ENCODE data around the gene TBC1D5.
"Not testable (repeated sequence)": the region's sequence is repeated elsewhere in the genome, so short reads cannot be mapped to it uniquely, and the experiment has no call there.

Gene TBC1D5

GRCh38 chr3:17747174-17747889 is 4.9 kb upstream of the TBC1D5 start:
- DNase-seq, result no peak

GRCh38 chr3:17745894-17746293 is 3.5 kb upstream of the TBC1D5 start:
- DNase-seq, result no peak

DNA sequence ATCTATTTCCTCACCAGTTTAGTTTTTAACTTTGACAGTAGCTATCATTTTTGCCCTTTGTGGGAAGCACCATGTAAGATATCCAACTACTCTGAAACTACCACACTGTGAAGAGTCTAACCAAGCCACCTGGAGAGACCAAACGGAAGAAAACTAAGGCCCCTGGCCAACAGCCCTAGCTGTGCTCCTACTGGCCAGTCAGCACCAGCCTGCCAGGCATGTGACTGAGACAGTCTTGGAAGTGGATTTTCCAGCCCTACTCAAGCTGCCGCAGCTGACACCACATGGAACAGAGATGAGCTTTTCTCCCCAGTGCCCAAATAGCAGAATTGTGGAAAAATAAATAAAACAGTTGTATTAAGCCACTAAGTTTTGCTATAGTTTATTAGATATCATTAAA is 2.9 kb upstream of the TBC1D5 start:
- DNase-seq, result no peak

DNA sequence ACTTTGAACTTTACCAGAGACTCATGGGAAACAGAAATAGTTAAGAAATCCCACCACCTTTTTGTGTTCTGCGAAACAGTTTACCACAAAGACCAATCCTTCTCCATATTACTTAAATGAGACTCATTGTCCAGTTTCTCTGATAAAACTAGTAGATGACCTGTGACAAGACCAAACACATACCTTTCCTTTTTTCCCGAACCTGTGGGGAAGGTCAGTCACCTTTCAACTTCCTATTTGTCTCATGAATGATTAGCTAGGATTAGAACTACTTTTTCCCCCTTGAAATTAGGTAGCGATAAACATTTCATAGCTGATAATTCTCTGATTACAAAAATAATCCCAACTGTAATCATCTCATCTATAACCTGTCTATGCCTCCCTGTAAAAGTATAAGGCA is 2.3 kb upstream of the TBC1D5 start:
- DNase-seq, result no peak

DNA sequence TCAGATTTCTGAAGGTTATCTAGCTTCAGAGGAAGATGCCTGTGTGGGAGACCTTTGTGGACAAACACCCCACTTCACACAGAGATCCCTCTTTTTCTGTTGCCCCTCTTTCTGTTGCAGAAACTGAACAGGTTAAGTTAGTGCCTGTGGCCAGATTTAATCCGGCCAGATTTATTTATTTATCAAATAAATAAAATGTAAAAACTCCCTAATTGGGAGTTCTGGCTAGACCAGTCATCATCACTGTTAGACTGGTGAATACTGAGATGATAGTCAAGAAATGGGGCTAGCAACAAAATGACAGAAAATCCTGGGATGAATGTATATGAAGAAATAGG is 1.2 kb upstream of the TBC1D5 start:
- no peak for DNase-seq

DNA sequence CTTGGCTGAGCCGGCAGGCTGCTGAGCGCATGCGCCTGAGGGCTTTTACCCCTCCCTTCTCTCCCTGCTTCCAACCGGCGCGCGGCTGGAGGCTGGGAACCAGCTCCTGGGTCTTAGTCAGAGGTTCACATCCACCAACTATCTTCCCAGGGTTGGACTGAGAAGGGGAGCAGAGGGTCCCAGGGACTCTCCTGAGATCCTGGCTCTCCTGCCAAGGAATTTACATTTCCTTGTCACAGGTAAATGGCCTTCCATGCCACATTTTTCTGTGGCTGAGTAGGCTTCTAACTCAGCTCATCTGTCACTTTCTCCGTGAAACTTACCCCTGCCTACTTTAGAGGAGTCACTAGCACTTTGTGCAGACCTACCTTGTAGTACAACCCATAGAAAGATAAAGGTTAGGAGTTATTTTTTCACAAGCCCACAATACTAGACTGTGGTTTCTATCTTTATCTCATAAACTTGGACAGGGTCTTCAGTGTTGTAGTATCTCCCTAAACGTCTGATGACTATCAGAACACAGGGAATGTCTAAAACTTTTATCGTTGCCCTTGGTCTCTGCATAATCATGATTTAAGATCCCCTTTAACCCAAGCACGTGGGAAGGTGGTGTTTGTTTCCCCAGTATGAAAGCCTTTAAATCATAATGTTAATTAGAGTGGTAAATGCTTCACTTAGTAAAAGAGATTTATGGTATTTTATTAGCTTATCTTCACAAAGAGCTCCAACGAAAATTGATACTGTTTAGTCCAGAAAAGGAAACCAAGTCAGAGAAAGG is 638 bp upstream of the TBC1D5 start:
- DNase-seq, result no peak

DNA sequence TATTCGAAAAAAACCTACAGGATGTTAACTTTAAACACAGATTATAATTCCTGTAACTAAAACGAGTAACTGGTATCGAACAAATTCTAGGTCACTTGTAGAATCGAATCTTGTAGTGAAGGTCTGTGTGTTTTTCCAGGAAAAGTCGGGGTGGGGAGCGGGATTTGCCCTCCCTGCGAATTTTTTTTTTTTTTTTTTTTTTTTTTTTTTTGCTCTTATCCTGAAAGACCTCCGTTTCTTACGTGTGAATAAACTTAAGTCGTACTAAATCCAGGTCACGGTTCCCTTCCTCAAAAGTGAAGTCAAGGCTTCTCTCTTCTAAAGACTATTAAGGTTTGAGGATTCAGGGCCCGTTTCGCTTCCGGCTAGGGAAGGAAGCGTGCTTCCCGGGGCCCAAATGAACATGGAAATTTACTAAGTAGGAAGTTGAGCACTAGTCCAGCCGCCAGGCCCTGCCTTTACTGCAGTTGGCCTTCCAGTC is 770 bp downstream of the TBC1D5 start:
- DNase-seq, result no peak

GRCh38 chr3:17740721-17741141 is 1.7 kb downstream of the TBC1D5 start:
- no peak for DNase-seq

- DNase-seq, result no peak
Measured at GRCh38 chr3:17738921-17739320, 3.5 kb downstream of the TBC1D5 start.

GRCh38 chr3:17738219-17738618 is 4.2 kb downstream of the TBC1D5 start:
- DNase-seq, result no peak

GRCh38 chr3:17737591-17737990 is 4.8 kb downstream of the TBC1D5 start:
- DNase-seq, result no peak

GRCh38 chr3:17735362-17735761 is 7.1 kb downstream of the TBC1D5 start:
- DNase-seq, result not testable (repeated sequence)

- no peak for DNase-seq
Measured at GRCh38 chr3:17733768-17734167, 8.7 kb downstream of the TBC1D5 start.

- no peak for DNase-seq
Measured at GRCh38 chr3:17733215-17733614, 9.2 kb downstream of the TBC1D5 start.

- DNase-seq, result no peak
Measured at GRCh38 chr3:17730318-17730967, 12.0 kb downstream of the TBC1D5 start.

DNA sequence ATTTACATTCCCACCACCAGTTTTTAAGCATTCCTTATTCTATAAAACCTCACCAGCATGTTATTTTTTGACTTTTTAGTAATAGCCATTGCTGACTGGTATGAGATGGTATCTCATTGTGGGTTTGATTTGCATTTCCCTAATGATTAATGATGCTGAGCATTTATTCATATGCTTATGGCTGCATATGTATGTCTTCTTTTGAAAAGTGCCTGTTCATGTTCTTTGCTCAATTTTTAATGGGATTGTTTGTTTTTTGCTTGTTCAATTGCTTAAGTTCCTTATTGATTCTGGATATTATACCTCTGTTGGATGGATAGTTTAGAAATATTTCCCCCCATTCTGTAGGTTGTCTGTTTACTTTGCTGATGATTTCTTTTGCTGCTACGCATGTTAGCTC is 16.1 kb downstream of the TBC1D5 start:
- DNase-seq, result no peak

DNA sequence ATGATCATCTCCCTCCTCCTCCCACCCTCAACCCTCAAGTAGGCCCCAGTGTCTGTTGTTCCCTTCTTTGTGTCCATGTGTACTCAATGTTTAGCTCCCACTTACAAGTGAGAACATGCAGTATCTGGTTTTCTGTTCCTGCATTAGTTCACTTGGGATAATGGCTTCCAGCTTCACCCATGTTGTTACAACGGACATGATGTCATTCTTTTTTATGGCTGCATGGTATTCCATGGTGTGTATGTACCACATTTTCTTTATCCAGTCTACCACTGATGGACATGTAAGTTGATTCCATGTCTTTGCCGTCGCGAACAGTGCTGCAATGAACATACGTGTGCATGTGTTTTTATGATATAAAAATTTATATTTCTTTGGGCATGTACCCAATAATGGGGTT is 16.6 kb downstream of the TBC1D5 start:
- DNase-seq, result not testable (repeated sequence)

- DNase-seq, result no peak
Measured at GRCh38 chr3:17724948-17725347, 17.5 kb downstream of the TBC1D5 start.

DNA sequence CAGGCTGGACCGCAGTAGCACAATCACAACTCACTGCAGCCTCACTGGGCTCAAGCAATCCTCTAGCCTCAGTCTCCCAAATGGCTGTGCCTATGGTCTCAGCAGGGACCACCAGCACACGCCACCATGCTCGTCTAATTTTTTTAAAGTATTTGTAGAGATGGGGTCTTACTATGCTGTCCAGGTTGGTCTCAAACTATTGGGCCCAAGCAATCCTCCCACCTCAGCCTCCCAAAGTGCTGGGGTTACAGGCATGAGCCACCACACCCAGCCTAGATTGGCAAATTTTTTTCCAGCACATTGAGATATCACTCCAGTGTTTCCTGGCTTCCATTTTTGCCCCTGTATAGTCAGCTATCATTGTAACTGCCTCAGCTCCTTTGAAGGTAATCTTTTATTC is 18.3 kb downstream of the TBC1D5 start:
- no peak for DNase-seq

DNA sequence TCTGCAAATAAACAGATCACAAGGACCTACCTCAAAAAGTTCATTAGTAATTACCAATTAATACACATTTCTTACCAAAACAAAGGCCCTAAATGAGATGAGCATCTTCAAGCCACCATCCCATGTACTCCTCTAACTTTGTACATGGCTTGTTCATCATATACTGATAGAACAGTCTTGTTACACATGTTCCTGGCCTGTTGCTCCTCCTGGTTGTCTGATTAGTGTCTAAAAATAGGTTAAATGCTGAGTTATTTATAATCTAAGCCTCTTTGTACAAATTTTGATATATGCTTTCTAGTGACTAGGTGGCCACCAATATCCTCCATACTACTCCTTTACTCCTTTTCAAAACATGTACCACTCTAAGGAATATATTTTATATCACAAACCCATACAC is 25.0 kb downstream of the TBC1D5 start:
- no peak for DNase-seq

DNA sequence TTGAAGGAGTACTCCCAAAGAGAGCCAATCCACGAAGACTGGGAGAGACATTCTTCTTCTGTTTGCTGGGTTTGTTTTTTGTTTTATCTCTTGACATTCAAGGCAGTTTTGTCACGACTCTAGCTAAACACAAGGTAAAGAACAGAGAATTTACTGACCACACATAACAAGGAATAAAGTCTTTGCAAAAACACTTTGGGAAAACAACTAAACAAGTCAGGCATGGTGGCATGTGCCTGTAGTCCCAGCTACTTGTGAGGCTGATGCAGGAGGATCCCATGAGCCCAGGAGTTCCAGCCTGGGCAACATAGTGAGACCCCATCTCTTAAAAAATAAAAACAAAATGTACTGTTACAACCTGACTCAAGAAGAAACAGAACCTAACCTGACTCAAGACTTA is 28.0 kb downstream of the TBC1D5 start:
- DNase-seq, result no peak

DNA sequence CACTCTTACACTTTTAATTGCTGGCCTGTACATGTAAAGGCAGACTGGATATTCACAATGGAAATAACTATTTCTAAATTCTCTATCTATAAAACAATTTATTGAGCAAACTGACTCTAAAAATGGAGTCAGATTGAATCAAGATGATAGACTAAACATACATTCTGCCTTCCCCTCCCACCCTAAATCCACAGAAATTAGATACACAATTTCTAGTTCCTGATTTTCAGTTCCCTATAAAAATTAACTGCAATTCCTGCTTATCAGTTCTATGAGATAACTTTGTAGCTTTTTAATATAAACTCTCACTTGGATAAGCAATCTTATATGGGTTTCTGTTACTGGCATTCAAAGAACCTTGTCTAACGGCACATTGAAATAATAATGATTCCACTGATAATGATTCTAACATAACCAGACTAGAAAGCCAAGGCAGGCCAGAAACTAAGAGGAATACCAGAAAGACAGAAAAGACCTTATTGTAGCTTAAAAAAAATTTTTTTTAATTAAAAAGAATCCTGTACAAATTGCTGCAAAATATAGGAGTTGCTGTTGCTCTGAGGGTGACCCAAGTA is 33.1 kb downstream of the TBC1D5 start:
- no peak for DNase-seq

- no peak for DNase-seq
Measured at GRCh38 chr3:17707813-17708543, 34.5 kb downstream of the TBC1D5 start.
